ENCODE results near the gene KLF2.

GRCh38 chr19:16303755-16304154, 20.9 kb upstream of the KLF2 start:
- TF ChIP-seq, protein P1, sequence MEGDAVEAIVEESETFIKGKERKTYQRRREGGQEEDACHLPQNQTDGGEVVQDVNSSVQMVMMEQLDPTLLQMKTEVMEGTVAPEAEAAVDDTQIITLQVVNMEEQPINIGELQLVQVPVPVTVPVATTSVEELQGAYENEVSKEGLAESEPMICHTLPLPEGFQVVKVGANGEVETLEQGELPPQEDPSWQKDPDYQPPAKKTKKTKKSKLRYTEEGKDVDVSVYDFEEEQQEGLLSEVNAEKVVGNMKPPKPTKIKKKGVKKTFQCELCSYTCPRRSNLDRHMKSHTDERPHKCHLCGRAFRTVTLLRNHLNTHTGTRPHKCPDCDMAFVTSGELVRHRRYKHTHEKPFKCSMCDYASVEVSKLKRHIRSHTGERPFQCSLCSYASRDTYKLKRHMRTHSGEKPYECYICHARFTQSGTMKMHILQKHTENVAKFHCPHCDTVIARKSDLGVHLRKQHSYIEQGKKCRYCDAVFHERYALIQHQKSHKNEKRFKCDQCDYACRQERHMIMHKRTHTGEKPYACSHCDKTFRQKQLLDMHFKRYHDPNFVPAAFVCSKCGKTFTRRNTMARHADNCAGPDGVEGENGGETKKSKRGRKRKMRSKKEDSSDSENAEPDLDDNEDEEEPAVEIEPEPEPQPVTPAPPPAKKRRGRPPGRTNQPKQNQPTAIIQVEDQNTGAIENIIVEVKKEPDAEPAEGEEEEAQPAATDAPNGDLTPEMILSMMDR (IDR thresholded peaks at IDR 0.05), result no peak
- no peak for TF ChIP-seq POLR2AphosphoS5 (IDR thresholded peaks at IDR 0.05)
- no peak for TF ChIP-seq POLR2A (IDR thresholded peaks at IDR 0.05)
